ENCODE results near the gene MCC.

MCC gene

GRCh38 chr5:112976432-112977309, 511.6 kb downstream of the MCC start, which contains the start of gene DCP2:
Gene DCP2, plus strand, starts transcription at chr5:112976798. Its CDS starts 136 bp downstream, at chr5:112976934.
- peak within 1 kb of the TSS; percentile 87 for H3K27ac ChIP-seq

GRCh38 chr5:112975721-112976431, 512.4 kb downstream of the MCC start:
- peak overlapping the region; percentile 87 for H3K27ac ChIP-seq
- TF ChIP-seq CTCF (conservative IDR thresholded peaks at IDR 0.05), result no peak

More at GRCh38 chr5:112976432-112977309, 511.6 kb downstream of the MCC start, which contains the start of gene DCP2:
- no peak for TF ChIP-seq CTCF (conservative IDR thresholded peaks at IDR 0.05)

- no peak overlapping the region for H3K27ac ChIP-seq
- no peak for TF ChIP-seq CTCF (conservative IDR thresholded peaks at IDR 0.05)
Observed at GRCh38 chr5:112974901-112975300, 513.4 kb downstream of the MCC start.

GRCh38 chr5:112973904-112974303, 514.3 kb downstream of the MCC start:
- no peak for TF ChIP-seq CTCF (conservative IDR thresholded peaks at IDR 0.05)
- H3K27ac ChIP-seq, result no peak overlapping the region

- H3K27ac ChIP-seq, result no peak overlapping the region
Observed at GRCh38 chr5:112973036-112973435, 515.2 kb downstream of the MCC start.

More at GRCh38 chr5:112973036-112973435, 515.2 kb downstream of the MCC start:
- TF ChIP-seq CTCF (conservative IDR thresholded peaks at IDR 0.05), result no peak
